ENCODE results near the gene HTRA3. TPM values are rescaled to one million over a fixed set of nuclear protein-coding genes. Genes with fewer than 3 reads are reported as not detected.

HTRA3 gene
- polyA plus RNA-seq, 1 donor from 2014 or later, result not detected

DNA sequence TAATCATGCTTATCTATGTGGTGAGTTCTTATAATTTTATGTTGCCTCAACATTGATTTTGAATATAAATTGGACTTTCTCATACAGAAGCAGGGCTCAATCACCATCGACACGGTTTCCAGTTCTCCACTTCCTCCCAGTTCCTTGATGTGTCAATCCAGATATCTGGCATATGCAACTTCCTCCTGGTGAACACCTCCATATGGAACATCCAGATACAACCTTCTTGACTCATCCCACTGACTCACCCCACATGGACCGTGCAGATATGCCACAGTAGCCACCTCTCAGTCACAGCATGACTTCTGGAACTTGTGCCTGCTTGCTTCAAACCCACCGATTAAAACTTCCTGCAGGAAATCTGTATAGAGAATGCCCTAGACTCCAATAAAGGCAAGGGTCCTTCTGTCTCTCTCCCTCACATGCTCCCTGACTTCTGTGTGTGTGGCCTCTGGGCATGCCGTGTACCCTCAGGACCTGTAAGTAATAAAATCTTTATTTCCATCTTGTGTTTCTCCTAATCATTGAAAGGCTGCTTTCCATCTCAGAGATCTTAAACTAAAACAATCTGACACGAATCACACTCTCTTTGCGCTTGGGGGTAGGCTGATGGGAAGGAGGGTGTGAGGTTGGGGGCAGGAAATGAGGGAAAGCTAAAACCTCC, 67.0 kb downstream of the HTRA3 start:
- TF ChIP-seq EZH2 (IDR thresholded peaks at IDR 0.05; ENCODE audit: borderline replicate concordance, insufficient read depth, low read length, poor library complexity, severe bottlenecking) (no peak), POLR2AphosphoS5 (IDR thresholded peaks at IDR 0.05) (no peak), RAD21 (conservative IDR thresholded peaks at IDR 0.05) (no peak), SMC3 (conservative IDR thresholded peaks at IDR 0.05; ENCODE audit: poor library complexity) (no peak), EP300 (conservative IDR thresholded peaks at IDR 0.05; ENCODE audit: poor library complexity, severe bottlenecking) (no peak), CTCF (IDR thresholded peaks at IDR 0.05; ENCODE audit: poor library complexity, severe bottlenecking) (no peak), MXI1 (conservative IDR thresholded peaks at IDR 0.05; ENCODE audit: poor library complexity, severe bottlenecking) (no peak), TAF1 (IDR thresholded peaks at IDR 0.05; ENCODE audit: low read depth) (no peak)
- TF ChIP-seq, protein P1, sequence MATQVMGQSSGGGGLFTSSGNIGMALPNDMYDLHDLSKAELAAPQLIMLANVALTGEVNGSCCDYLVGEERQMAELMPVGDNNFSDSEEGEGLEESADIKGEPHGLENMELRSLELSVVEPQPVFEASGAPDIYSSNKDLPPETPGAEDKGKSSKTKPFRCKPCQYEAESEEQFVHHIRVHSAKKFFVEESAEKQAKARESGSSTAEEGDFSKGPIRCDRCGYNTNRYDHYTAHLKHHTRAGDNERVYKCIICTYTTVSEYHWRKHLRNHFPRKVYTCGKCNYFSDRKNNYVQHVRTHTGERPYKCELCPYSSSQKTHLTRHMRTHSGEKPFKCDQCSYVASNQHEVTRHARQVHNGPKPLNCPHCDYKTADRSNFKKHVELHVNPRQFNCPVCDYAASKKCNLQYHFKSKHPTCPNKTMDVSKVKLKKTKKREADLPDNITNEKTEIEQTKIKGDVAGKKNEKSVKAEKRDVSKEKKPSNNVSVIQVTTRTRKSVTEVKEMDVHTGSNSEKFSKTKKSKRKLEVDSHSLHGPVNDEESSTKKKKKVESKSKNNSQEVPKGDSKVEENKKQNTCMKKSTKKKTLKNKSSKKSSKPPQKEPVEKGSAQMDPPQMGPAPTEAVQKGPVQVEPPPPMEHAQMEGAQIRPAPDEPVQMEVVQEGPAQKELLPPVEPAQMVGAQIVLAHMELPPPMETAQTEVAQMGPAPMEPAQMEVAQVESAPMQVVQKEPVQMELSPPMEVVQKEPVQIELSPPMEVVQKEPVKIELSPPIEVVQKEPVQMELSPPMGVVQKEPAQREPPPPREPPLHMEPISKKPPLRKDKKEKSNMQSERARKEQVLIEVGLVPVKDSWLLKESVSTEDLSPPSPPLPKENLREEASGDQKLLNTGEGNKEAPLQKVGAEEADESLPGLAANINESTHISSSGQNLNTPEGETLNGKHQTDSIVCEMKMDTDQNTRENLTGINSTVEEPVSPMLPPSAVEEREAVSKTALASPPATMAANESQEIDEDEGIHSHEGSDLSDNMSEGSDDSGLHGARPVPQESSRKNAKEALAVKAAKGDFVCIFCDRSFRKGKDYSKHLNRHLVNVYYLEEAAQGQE (IDR thresholded peaks at IDR 0.05; ENCODE audit: borderline replicate concordance), result no peak
- Histone ChIP-seq H3K79me2 (replicated peaks; ENCODE audit: insufficient read depth, low read length) (no peaks in the 10 kb centered on the region), H3K9me3 (ENCODE audit: low read length) (peaks cover 3% of the 10 kb centered on the region), H3K4me3 (ENCODE audit: low read length) (no peak overlapping the region), H3K36me3 (ENCODE audit: insufficient read depth, low read length) (no peaks in the 10 kb centered on the region), H3K27me3 (ENCODE audit: insufficient read depth, low read depth, low read length) (no peaks in the 10 kb centered on the region), H2AFZ (ENCODE audit: low read depth, low read length) (no peak overlapping the region), H3F3A (ENCODE audit: insufficient read depth, low read length, poor library complexity, severe bottlenecking) (no peaks in the 10 kb centered on the region), H3K27ac (ENCODE audit: low read length) (no peak overlapping the region), H4K20me1 (ENCODE audit: insufficient read depth) (no peaks in the 10 kb centered on the region), H3K9ac (ENCODE audit: low read length) (no peak overlapping the region), H3K4me2 (ENCODE audit: low read length) (no peak overlapping the region), H3K9me2 (ENCODE audit: insufficient read depth, low read length) (no peaks in the 10 kb centered on the region)

DNA sequence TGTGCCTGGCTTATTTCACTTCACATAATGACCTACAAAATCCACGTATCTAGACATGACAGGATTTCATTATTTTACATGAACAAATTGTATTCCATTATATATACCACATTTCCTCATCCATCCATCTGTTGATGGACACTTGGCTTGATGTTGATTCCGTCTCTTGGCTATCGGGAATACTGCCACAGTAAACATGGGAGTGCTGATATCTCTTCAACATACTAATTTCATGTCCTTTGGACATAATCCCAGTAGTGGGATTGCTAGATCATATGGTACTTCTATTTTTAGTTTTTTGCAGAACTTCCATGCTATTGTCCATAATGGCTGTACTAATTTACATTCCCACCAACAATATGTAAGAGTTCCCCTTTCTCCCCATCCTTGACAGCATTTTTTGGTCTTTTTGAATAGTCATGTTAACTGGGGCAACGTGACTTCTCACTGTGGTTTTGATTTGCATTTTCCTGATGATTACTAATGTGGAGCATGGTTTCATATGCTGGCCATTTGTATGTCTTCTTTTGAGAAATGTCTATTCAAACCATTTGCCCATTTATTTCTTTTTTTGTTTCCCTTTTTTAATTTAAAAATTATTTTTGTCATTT, 68.9 kb downstream of the HTRA3 start:
- TF ChIP-seq RAD21 (conservative IDR thresholded peaks at IDR 0.05) (no peak), EZH2 (IDR thresholded peaks at IDR 0.05; ENCODE audit: borderline replicate concordance, insufficient read depth, low read length, poor library complexity, severe bottlenecking) (no peak), TAF1 (IDR thresholded peaks at IDR 0.05; ENCODE audit: low read depth) (no peak)
- no peak overlapping the region for H3K9ac ChIP-seq (ENCODE audit: low read length)

More for the DNA sequence above, 68.9 kb downstream of the HTRA3 start:
- H3K4me2 ChIP-seq (ENCODE audit: low read length), result no peak overlapping the region
- H3K27me3 ChIP-seq (ENCODE audit: insufficient read depth, low read depth, low read length), result no peaks in the 10 kb centered on the region
- H3K36me3 ChIP-seq (ENCODE audit: insufficient read depth, low read length), result no peaks in the 10 kb centered on the region
- H3K9me2 ChIP-seq (ENCODE audit: insufficient read depth, low read length), result no peaks in the 10 kb centered on the region
- H2AFZ ChIP-seq (ENCODE audit: low read depth, low read length), result no peak overlapping the region
- no peaks in the 10 kb centered on the region for H4K20me1 ChIP-seq (ENCODE audit: insufficient read depth)
- no peak overlapping the region for H3K27ac ChIP-seq (ENCODE audit: low read length)
- H3K9me3 ChIP-seq (ENCODE audit: low read length), result peaks cover 3% of the 10 kb centered on the region
- H3F3A ChIP-seq (ENCODE audit: insufficient read depth, low read length, poor library complexity, severe bottlenecking), result no peaks in the 10 kb centered on the region
- H3K79me2 ChIP-seq (replicated peaks; ENCODE audit: insufficient read depth, low read length), result no peaks in the 10 kb centered on the region
- H3K4me3 ChIP-seq (ENCODE audit: low read length), result no peak overlapping the region

Measured in neural cell (in vitro differentiated cells).